Stimulated activated naive CD8-positive, alpha-beta T cell treated with anti-CD3 and anti-CD28 coated beads, Interleukin-15, Interleukin-2, amounts not matched to agents 100 ng/mL and 50 ng/mL, for 24 hours (primary cell): ENCODE measurements around the gene ZNF385C.

Experiments
- H3K27ac Mint-ChIP-seq: one replicate; pipeline ENCODE4 v1.8.0; 2021; ENCODE audit warnings: mild to moderate bottlenecking, mixed read lengths
- H3K27me3 Mint-ChIP-seq: one replicate; pipeline ENCODE4 v1.8.0; 2021; ENCODE audit warnings: mixed read lengths
- H3K36me3 Mint-ChIP-seq: one replicate; pipeline ENCODE4 v1.8.0; 2021; ENCODE audit warnings: low read depth, mixed read lengths
- H3K4me1 Mint-ChIP-seq: one replicate; pipeline ENCODE4 v1.8.0; 2021; ENCODE audit warnings: low read depth, mixed read lengths
- H3K4me3 Mint-ChIP-seq: one replicate; pipeline ENCODE4 v1.8.0; 2021; ENCODE audit warnings: mild to moderate bottlenecking, mixed read lengths
- H3K9me3 Mint-ChIP-seq: one replicate; pipeline ENCODE4 v1.8.0; 2021; ENCODE audit warnings: mixed read lengths

Gene ZNF385C

GRCh38 chr17:42079541-42079940 is 18.7 kb downstream of the ZNF385C start:
- Mint-ChIP-seq H3K36me3 (no peaks in the 10 kb centered on the region), H3K4me1 (no peaks in the 10 kb centered on the region), H3K27ac (no peak overlapping the region), H3K27me3 (no peaks in the 10 kb centered on the region), H3K4me3 (no peak overlapping the region), H3K9me3 (no peaks in the 10 kb centered on the region)

DNA sequence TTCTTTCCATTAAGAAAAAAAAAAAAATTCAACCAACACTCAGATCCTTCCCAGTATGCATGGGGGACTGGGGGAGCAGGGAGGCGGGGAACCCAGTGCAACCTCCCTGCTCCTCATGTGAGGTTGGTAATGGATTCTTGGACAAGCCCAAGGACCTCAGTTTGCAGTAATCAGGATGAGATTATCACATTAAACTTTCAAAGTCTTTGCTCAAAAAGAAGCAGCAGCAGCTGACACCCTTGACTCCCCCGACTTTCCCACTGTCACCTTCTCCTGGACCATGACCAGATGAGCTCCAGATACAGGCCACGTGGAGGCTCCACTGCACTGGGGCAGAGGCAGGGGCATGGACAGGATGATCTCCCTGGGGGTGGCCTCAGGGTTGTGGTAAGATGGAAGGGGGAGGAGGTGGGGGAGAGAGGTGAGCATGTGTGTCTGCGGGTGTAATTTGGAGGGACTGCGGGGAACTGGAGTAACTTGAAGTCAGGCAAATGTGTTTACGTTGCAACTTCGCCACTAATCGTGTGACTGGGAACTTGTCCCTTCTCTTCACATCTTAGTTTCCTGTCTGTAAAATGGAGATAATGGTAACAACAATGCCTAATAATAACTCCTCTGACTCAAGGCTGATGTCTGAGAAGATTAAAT is 19.8 kb downstream of the ZNF385C start:
- H3K4me1 Mint-ChIP-seq: peaks cover 3% of the 10 kb centered on the region
- H3K36me3 Mint-ChIP-seq: no peaks in the 10 kb centered on the region
- no peak overlapping the region for H3K4me3 Mint-ChIP-seq
- no peak overlapping the region for H3K27ac Mint-ChIP-seq
- H3K9me3 Mint-ChIP-seq: no peaks in the 10 kb centered on the region
- peaks cover 6% of the 10 kb centered on the region for H3K27me3 Mint-ChIP-seq

GRCh38 chr17:42077755-42078154 is 20.5 kb downstream of the ZNF385C start:
- H3K4me1 Mint-ChIP-seq: peaks cover 3% of the 10 kb centered on the region
- H3K4me3 Mint-ChIP-seq: no peak overlapping the region
- H3K27me3 Mint-ChIP-seq: peaks cover 9% of the 10 kb centered on the region
- H3K27ac Mint-ChIP-seq: no peak overlapping the region
- H3K36me3 Mint-ChIP-seq: no peaks in the 10 kb centered on the region
- H3K9me3 Mint-ChIP-seq: no peaks in the 10 kb centered on the region

GRCh38 chr17:42076797-42077559 is 21.3 kb downstream of the ZNF385C start:
- no peak overlapping the region for H3K4me3 Mint-ChIP-seq
- peaks cover 12% of the 10 kb centered on the region for H3K27me3 Mint-ChIP-seq
- no peaks in the 10 kb centered on the region for H3K36me3 Mint-ChIP-seq
- H3K4me1 Mint-ChIP-seq: peaks cover 5% of the 10 kb centered on the region
- no peaks in the 10 kb centered on the region for H3K9me3 Mint-ChIP-seq
- H3K27ac Mint-ChIP-seq: no peak overlapping the region

DNA sequence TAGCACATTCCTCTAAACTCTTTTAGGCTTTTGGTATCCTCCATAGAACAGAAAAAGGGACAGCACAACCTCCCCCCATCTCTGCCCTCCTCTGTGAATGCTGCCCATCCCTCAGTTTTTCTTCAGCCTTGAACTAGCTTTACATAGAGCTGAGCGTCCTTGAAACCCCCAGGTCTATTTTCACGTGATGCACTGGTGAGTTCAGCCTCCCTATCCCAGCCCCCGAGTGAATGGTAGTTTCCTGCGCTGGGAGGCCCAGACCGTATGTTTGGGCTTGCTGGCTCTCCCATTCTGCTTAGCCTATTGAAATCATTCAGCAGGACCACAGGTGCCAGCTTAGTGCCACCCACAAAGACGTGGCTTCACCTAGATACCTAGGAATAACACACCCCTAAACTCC is 22.5 kb downstream of the ZNF385C start:
- Mint-ChIP-seq H3K27me3 (peaks cover 14% of the 10 kb centered on the region), H3K36me3 (no peaks in the 10 kb centered on the region), H3K9me3 (no peaks in the 10 kb centered on the region), H3K27ac (no peak overlapping the region), H3K4me1 (peaks cover 12% of the 10 kb centered on the region), H3K4me3 (no peak overlapping the region)

DNA sequence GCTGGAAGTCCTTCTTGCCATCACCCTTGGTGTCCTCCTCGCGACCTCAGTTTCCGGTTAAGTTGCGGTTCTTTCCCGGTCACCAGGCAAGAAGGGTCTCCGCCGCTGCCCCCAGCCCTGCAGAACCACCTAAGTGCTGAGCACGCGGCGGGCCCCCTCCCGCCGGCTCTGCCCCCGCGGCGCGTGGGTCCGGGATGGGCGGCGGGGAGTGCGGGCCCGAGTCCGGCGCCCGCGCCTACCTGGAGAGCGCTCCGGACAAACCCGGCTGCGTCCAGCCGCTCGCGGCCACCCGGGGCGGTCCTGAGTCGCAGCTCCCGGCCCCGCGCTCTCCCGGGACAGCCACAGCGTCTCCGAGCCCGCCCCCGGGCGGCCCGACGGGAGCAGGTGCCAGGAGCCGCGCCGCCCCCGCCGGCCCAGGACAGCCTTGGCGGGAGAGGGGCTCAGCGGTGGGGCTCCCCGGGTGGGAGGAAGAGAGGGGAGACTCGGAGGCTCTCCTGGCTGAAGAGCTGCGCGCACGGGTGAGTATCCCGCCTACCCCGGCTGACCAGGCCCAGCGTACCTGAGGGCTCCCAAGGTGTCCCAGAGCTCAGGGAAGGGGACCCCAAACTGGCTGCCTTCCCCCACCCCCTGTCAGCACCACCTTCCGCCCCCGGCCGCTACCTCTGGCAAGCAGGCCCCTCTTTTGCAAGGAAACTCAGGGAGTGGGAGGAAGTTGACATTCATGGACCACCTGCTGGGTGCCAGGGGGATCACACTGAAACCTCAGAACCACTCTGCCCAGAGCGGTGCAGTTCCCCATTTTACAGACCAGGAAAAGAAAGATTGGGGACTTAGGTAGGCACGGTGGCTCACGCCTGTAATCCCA is 25.7 kb downstream of the ZNF385C start:
- Mint-ChIP-seq H3K36me3 (no peaks in the 10 kb centered on the region), H3K4me3 (peak overlapping the region; percentile 71), H3K27me3 (peaks cover 14% of the 10 kb centered on the region), H3K27ac (no peak overlapping the region), H3K9me3 (no peaks in the 10 kb centered on the region), H3K4me1 (peaks cover 12% of the 10 kb centered on the region)

- H3K27ac Mint-ChIP-seq: peak overlapping the region; percentile 26
- H3K4me1 Mint-ChIP-seq: peaks cover 12% of the 10 kb centered on the region
- peaks cover 14% of the 10 kb centered on the region for H3K27me3 Mint-ChIP-seq
- H3K4me3 Mint-ChIP-seq: peak overlapping the region; percentile 71
- no peaks in the 10 kb centered on the region for H3K36me3 Mint-ChIP-seq
- H3K9me3 Mint-ChIP-seq: no peaks in the 10 kb centered on the region
Measured at GRCh38 chr17:42071810-42072209, 26.5 kb downstream of the ZNF385C start.

- Mint-ChIP-seq H3K9me3 (no peaks in the 10 kb centered on the region), H3K4me3 (no peak overlapping the region), H3K4me1 (peaks cover 24% of the 10 kb centered on the region), H3K27me3 (peaks cover 12% of the 10 kb centered on the region), H3K36me3 (no peaks in the 10 kb centered on the region), H3K27ac (no peak overlapping the region)
Measured at GRCh38 chr17:42068979-42069378, 29.3 kb downstream of the ZNF385C start.

DNA sequence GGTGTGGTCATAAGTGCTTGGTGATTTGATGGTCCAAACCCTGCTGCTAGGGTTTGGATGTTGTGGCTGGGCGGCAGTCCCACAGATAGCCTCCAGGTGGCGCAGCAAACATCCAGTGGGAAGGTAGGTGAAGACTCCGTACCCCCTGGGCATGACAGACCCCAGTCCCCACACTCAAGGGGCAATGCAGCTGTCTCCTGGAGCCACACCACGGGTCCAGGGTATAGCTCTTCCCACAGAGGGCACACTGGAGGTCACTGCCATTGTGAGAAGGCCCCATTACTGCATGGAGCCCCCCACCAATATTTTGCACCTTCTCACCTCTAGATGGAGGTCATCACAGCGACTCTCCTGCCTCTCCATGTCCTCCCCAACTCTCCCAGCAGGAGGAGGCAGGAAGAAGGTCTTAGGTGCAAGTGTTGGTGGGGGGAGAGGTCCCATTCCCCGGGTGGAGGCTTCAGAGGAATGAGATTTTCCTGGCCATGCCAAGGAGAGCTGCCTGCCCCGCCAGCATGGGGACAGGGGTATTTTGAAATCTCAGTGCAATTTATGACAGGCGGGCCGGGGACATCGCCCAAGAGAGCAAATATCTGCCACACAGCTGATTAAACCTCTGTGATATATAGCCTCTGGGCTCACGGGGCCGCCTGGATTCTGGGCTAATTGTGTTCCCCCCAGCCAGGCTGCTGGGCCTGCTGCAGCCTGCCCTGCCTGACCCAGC is 30.7 kb downstream of the ZNF385C start:
- Mint-ChIP-seq H3K27me3 (peaks cover 5% of the 10 kb centered on the region), H3K9me3 (no peaks in the 10 kb centered on the region), H3K27ac (no peak overlapping the region), H3K4me3 (no peak overlapping the region), H3K36me3 (no peaks in the 10 kb centered on the region), H3K4me1 (peaks cover 35% of the 10 kb centered on the region)

DNA sequence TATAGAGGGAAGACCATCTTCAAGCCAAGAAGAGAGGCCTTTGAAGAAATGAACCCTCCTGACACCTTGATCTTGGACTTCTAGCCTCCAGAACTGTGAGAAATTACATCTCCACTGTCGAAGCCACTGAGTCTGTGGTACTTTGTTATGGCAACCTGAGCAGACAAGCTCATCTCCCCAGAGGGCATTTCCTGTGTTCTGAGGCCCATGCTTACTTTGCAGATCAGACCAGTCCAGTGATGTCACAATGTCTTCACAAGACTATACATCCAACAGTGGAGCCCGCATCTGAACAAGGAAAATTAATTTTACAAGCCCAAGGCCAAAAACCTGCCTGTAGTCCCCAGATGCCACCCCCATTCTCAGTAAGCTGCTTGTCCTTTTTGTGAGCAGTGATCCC is 33.1 kb downstream of the ZNF385C start:
- Mint-ChIP-seq H3K27me3 (no peaks in the 10 kb centered on the region), H3K9me3 (no peaks in the 10 kb centered on the region), H3K4me3 (no peak overlapping the region), H3K4me1 (peaks cover 26% of the 10 kb centered on the region), H3K36me3 (no peaks in the 10 kb centered on the region), H3K27ac (no peak overlapping the region)

DNA sequence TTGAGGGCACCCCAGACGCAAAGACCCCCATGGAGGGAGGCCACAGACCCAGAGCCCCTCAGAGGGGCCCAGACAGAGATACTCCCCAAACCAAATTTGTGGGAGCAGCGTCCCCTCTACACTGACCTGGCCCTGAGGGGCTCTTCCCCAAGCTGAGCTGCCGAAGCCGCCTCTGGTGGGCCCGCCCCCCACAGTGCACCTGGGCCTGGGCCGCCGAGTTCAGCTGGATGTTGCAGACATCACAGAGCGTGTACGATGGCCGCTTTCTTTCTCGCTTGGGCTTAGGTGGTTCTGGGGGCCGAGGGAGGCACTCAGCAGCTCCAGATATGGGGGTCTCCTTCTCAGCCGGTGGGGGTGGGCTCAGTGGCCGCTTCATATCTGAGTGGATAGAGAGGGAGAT is 35.6 kb downstream of the ZNF385C start:
- no peak overlapping the region for H3K27ac Mint-ChIP-seq
- no peaks in the 10 kb centered on the region for H3K9me3 Mint-ChIP-seq
- no peak overlapping the region for H3K4me3 Mint-ChIP-seq
- H3K36me3 Mint-ChIP-seq: no peaks in the 10 kb centered on the region
- H3K4me1 Mint-ChIP-seq: peaks cover 26% of the 10 kb centered on the region
- no peaks in the 10 kb centered on the region for H3K27me3 Mint-ChIP-seq

DNA sequence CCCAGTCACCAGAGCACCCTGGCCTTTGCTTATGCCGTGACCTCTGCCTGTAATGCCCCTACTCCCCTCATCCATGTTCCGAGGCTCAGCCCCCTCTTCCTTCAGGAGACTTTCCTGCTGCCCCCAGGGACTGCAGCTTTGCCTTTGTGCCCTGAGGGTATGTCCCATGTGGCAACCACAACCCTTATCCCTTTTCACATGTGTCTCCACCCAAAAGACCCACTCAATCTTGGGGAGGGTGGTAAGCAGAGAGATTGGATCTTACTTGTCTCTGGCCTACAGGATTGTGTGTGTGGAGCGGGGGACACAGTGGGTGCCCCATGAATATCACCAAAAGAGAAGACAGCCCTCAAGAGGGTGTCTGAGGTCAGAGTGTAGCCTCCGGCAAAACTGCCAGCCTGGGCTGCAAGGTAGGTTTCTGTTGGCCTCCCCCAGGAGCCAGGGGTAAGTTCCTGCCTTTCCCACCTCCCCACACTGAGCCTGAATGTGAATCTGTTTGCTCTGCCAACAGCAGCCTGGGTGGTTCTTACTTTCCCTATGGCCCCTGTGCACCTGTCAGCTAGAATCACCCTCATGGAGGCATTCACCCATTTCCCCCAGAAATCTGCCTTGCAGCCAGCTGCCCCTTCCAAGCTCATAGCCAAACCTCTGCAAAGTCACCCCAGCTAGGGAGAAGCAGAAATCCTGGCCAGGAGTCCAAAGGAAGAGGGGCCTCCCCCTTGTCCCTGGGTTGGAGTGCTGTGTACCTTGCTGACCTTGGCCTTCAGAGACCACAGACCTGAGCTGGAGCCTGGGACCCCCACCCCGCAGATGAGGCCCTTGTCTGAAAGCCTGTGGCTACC is 36.4 kb downstream of the ZNF385C start:
- no peaks in the 10 kb centered on the region for H3K36me3 Mint-ChIP-seq
- H3K4me3 Mint-ChIP-seq: no peak overlapping the region
- peaks cover 26% of the 10 kb centered on the region for H3K4me1 Mint-ChIP-seq
- no peak overlapping the region for H3K27ac Mint-ChIP-seq
- H3K9me3 Mint-ChIP-seq: no peaks in the 10 kb centered on the region
- no peaks in the 10 kb centered on the region for H3K27me3 Mint-ChIP-seq

- Mint-ChIP-seq H3K27ac (peak overlapping the region; percentile 15), H3K36me3 (no peaks in the 10 kb centered on the region), H3K27me3 (no peaks in the 10 kb centered on the region), H3K4me3 (no peak overlapping the region), H3K9me3 (no peaks in the 10 kb centered on the region), H3K4me1 (peaks cover 25% of the 10 kb centered on the region)
Measured at GRCh38 chr17:42060231-42060630, 38.0 kb downstream of the ZNF385C start.

DNA sequence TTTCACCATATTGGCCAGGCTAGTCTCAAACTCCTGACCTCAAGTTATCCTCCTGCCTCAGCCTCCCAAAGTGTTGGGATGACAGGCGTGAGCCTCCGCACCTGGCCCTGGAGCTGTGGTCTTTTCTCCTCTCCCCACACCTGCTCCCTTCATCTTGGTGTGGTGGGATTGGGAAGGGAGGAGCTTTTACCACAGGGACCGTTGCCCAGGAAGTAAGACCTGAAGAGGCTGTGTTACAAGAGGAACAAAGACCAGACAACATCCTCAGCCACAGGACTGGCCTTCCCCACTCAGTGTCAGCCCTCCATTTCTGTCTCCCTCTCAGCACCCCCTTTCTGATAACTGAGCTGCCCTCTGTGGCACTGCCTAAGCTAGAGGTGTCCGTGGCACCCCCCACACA is 38.5 kb downstream of the ZNF385C start:
- H3K27me3 Mint-ChIP-seq: no peaks in the 10 kb centered on the region
- H3K36me3 Mint-ChIP-seq: no peaks in the 10 kb centered on the region
- no peak overlapping the region for H3K4me3 Mint-ChIP-seq
- no peak overlapping the region for H3K27ac Mint-ChIP-seq
- no peaks in the 10 kb centered on the region for H3K9me3 Mint-ChIP-seq
- H3K4me1 Mint-ChIP-seq: peaks cover 21% of the 10 kb centered on the region
